ENCODE data around the gene WNT3A.
A peak's percentile ranks its signal among the peaks of the same experiment; 100 is the strongest.

WNT3A gene

DNA sequence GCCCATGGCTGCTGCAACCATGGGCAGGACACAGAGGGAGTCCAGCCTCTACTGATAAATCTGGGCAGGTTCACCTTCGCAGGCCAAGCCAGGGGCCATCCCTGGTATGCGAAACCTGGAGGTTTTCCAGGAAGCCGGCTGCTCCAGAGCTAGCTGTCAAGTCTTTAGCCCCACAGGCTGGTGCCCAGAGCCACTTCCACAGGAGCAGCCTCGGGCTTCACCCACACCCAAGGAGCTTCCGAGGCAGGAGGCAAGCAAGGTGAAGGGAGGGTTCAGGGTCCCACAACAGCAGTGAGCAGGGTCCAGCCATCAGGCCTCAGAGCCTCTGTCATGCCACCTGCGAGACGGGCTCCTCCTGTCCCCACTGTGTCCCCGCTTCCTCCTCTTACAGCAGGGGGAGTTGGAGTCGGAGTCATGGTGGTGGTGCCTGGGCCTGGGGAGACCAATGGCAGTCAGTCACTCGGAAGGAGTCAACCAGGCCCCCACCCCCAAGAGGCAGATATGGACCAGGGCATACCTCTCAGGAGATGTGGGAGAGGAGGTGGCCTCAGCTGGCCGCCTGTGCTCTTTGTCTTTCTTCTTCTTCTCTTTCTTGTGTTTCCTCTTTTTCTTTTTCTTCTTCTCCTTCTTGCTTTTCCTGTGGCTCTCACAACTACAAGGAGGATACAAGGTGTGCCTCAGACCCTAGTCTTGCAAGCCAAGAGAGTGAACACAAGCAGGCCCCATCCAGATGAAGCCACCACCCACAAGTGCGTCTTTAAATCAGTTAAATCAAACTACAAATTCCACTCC lies 94.2 kb downstream of the WNT3A start:
- no peak for DNase-seq (ENCODE audit: low spot score)

DNA sequence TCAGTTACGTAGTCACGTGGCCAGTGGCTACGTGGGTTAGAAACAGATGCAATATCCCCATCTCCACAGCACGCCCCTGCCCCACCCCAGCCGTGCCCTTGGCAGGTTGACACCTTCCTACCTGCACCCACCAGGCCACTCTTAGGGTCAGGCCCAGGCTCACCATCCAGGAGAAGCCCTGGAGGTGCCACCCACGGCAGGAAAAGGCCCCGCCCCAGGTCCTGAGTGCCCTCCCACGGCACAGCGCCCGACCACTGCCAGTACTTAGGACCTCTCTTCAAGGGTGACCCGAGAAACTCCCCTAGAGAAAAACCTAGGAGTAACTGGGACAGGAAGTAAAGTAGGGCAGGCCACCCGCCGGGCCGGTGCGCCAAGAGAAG lies 94.8 kb downstream of the WNT3A start:
- DNase-seq (ENCODE audit: low spot score): no peak

DNA sequence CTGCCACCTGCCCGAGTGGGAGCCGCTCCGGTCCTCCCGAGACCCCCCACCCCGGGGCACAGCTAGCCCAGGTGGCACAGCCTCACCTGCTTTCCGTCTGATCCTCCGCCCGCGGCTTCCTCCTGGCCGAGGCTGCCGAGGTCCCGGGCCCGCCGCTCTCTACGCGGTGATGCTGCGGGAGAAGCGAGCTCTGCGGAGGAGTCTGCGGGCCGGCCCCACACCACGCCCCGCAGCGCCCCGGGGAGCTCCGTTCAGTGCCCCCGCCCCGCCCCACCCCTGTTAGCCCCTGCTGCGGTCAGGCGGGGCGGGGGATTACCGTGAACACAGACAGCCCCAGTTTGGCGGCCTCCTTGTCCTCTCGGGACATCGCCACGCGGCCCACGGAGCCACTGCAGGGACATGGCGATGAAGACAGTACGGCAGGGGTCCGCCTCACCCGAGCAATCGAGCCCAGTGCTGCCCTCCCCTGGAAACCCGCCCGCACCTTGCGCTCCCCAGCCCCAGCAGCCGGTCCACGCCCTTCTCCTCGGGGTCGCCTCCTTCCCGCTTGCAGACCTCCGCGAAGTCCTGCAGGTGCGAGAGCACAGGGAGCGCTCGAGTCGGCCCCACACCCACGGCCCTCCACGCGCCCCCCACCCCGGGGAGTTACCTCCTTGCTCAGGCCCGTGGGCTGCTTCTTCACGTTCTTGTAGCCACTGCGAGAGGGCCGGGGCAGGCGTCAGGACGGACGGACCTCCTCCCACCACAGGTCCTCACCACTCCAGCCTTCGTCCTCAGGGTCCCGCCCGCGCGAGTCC lies 95.4 kb downstream of the WNT3A start:
- DNase-seq (ENCODE audit: low spot score): peak; percentile 42

DNA sequence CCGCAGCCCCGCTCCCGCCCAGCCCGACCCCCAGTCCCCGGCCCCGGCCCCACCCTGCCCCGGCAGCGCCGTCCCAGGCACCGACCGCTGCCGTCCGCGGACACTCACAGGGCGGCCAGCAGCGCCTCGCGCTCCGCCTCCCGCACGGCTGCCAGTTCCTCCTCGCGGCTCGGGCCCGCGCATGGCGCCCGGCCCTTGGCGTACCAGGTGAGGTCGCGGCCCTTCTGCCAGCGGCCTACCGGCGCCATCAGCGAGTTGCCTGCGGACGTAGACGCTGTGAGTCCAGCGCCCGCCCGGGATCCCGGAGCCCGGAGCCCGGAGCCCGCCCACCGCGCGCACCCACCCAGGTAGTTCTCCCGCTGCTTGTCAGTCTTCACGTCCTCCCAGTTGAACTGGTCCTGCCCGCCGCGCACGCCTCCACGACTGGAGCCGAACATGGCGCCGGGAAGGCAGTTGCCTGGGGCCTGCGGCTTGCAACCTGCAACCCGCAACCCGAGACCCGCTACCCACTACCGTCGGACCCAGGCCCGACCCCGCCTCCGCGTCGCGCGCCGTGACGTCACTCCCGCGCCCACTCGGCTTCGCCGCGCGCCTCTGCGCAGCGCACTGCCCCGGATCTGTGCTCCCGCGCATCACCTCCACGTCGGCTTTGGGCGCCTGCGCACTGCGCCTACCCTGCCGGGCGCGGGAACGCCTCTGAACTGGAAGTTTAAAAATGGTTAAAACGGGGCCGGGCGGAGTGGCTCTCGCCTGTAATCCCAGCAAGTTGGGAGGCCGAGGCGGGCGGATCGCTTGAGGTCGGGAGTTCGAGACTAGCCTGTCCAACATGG lies 96.2 kb downstream of the WNT3A start, which contains the start of gene C1orf35:
TSS of gene C1orf35 (minus strand) at position 535 of the 830 bp plus-strand sequence. CDS start at position 437, 98 bp downstream.
- peak; percentile 96 for DNase-seq (ENCODE audit: low spot score)

DNA sequence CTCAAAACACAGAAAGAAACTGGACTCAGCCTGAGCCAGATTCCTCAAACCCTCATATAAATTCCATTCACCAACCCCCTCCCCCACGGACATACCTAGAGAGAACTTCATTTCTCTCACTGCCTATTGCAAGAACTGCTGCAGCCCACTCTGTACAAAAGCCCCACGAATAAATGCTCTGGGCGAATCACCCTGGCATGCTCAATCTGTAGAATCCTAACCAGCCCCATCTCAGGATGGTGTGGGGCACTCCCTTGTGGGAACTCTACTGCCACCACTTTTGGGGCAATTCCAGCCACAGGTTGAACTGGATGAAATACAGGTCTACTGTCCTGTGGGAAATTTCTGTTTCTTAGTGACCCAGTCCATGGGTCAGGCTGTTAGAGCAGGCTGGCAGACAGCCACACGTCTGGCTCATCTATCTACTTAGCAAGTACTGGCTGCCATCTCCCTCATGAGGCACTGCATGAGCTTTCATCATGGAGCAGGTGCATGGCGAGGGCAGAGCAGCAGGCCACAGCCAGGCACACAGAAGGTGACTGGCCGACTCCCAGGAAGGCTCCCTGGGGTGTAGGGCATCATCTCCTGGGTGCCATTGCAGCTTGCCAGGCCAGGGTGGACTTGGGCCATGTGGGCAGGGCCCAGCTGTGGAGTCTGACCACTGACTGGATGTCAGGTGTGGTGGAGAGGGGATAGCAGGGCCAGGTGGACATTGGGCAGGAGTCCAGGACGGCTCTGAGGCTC lies 97.9 kb downstream of the WNT3A start:
- no peak for DNase-seq (ENCODE audit: low spot score)

DNA sequence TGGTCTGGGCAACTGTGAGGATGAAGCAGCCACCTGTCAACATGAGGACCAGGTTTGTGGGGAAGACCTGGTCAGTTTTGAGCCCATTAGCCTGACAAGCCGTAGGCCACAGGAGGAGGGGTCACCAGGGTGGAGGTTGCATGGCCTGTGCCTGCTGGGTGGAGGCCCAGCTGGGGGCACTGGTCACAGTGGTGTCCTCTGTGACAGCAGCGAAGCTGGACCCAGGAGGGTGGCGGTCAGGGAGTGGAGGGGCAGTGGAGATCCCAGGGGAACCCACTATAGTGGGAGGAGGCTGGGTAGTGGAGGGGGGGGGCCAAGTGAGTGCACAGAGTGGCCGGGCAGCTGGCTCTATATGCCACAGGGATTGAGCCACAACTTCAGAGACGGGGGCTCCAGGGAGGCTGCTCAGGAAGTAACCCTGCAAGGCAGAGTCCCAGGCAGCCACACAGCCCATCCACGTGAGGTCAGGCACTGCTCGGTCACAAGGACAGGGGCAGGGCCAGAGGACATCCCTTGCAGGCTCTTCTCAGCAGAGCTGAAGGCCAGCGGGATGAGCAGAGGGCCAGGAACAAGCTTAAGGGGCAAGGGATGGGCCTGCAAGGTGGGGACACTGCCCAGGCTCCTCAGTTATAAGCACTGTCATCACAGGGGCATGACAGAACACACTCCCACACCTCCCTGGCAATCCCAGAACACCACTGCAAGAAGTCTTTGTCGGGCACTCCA lies 98.6 kb downstream of the WNT3A start:
- DNase-seq (ENCODE audit: low spot score): no peak

DNA sequence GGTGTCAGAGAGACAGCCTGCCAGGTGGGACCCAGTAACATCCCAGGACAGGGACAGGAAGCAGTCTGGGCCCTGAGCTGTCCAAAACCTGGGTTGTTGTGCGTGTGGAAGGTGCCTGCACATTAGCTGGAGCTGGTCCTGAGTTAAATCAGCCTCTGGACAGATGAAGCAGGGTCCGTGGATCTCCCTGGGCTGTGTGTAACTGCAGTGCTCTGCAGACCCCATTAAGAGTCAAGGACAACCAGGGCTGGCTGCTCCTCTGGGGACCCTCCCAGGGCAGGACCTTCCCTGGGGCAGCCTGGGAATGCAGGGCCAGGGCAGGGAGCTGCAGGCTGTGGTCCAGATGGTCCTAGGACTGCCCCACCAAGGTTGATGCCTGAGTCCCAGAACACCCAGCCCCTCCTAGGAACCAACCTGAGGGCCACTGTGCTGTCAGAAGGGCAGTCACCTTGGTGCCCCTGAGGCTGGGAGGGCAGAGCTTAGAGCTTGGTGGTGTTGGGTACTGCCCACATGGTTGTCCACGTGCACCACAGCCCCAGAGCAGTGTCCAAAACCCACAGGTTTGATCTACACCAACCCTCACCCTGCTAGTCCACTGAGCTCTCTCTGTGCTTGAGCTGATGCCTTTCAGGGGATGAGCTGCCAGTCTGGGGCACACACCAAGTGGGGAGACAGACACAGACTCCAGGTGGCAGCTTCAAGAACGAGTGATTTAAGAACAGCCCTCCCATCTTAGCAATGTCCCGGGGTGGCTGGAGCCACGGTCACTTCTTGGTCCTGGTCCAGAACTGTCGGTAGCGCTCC lies 99.4 kb downstream of the WNT3A start:
- DNase-seq (ENCODE audit: low spot score): no peak

DNA sequence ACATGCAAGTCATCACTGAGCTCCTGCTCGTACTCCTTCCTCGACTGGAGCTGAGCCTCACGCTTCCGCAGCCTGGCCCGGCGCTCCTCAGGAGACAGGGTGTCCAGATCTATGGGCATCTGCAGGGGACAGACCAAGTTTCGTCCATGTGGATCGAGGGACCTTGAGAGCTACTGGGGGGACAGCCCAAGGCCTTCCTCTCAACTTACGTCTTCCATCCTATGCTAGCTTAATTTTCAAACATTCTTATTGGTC lies 99.9 kb downstream of the WNT3A start:
- DNase-seq (ENCODE audit: low spot score): no peak

DNA sequence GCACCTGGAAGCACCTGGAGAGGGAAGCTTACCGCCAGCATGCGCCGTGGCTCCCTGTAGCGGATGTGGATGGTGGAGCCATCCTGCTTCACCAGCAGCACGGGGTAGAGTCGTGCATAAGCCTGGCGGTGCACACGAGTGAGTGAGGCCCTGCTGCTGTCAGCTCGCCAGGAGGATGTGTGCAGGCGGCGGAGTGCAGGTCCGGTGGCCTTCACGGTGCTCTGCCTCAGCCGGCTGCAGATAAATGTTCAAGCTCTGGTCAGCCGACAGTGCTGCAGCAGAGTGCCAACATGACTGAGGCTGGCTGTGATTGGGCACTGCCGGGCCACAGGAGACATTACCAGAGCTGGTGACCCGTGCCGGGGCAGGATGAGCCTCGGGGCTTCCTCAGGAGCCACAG lies 100.8 kb downstream of the WNT3A start:
- DNase-seq (ENCODE audit: low spot score): no peak

DNA sequence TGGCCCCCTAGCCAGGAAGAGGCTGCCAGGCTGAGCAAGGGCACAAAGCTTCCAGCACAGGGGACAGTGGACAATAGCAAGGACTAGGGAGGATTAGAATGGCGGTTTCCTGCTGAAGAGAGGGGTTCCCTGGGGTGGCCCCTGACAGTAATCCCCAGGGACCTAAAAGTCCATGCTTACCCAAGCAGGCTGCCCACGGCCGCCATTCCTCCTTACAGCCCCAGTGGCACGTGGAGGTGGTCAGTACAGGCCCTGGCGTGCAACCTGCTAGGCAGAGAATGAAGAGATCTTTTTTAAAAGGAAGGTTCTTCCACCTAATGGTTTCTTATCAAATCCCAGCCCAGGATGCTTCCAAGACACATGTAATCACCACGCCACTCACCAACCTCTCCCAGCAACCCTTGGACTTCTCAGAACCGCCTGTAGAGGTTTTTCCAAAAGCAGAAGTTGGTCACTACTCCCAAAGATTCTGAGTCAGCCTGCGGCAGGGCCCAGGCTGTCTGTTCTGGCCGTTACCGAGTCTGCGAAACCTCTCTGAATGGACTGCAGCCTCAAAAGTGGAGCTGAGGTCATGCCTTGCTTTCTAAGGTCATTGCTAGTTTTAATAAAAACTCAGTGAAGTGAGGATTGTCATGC lies 101.4 kb downstream of the WNT3A start:
- no peak for DNase-seq (ENCODE audit: low spot score)

DNA sequence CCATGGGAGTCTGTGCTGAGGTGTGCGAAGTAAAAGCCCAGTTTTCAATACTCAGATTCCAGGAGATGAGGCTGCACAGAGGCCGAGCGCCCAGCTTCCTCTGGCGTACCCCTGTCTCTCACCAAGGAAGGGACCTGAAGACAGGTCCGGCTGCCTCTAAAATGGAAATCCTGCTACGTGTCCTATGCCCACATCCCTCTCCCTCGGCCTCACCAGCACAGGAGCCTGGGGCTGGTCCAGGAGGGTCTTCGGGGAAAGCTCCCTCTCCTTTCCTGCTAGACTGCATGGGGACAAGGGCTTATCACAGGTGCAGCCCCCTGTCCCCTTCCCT lies 101.9 kb downstream of the WNT3A start:
- no peak for DNase-seq (ENCODE audit: low spot score)

DNA sequence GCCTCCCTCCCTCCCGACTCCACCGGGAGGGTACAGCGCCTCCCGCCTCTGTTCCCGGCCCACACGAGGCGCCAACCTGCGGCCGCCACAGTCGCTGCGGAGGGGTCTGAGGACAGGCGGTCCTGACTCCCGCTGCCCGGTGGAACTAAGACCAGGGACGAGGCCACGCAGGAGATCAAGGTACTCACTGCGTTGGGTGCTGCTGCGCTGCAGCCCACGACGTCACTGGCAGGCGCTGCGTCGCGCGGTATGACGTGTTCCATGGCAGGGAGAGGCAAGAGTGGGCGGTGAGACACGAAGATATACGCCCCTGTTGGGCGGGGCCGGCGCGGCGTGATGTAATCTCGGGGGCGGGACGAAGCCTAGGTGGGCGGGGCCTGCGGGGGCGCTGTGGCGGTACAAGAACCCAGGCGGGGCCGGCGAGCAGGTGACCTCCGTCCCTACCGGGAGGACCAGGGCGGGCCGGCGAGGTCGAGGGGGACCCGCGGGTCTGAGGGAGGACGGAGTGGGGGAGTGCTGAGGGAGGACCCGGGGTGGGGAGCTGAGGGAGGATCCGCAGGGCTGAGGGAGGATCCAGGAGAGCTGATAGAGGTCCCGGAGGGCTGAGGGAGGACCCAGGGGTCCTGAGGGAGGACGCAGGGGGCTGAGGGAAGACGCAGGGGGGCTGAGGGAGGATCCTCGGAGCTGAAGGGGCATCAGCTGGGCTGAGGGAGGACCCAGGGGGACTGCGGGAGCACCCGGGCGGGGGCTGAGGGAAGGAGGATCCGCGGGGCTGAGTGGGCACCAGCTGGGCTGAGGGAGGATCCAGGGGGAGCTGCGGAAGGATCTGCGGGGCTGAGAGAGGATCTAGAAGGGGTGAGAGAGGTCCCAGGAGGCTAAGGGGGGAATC lies 102.5 kb downstream of the WNT3A start, which contains the start of gene MRPL55:
TSS of gene MRPL55 (minus strand) at position 227 of the 889 bp plus-strand sequence. CDS start 1,039 bp downstream, outside the sequence.
- DNase-seq (ENCODE audit: low spot score): peak; percentile 98

DNA sequence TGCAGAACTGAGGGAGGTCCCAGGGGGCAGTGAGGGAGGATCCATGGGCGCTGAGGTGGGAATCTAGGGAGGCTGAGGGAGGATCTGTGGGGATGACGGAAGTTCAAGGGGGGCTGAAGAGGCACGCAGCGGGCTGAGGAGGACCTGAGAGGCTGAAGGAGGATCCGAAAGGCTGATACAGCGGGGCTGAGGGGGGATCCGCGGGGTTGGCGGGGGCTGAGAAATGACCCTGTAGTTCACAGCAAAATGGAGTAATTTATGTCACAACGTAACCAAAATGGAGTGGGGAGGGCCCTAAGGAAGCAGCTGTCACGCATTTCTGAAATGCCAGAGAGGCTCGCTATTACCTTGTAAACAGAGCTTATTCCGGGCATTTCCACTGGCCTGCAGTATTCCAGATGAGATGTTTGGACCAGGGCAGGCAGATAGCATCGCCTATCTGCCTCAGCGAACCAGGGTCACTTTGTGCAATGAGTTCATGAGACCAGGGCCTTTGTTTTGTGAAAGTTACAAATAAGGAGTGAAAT lies 103.2 kb downstream of the WNT3A start:
- DNase-seq (ENCODE audit: low spot score): no peak

DNA sequence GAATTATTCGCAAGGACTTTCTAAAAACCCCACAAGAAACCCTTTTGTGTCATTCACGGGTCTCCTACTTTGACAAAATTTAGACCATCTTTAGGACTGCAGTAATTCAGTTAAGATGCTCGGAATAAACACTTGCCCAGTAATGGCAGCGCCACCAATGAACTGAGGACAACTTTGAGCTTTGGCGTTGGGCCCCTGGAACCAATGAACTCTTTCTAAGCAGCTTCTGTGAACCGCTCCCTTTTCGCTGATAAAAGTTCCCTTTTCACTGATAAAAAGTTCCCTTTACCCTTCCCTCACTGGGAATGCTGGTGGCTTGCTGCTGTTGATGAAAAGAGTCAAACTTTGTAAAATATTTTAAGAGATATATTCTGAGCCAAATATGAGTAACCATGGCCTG lies 103.8 kb downstream of the WNT3A start:
- no peak for DNase-seq (ENCODE audit: low spot score)
